Smooth muscle cell (in vitro differentiated cells): ENCODE data around the gene HOXD4. TPM values are rescaled to one million over a fixed set of nuclear protein-coding genes. Genes with fewer than 3 reads are reported as not detected.

Experiments used
- DNase-seq: peaks from one replicate; lab custom pipeline; 2025; ENCODE audit not compliant: unreplicated experiment; lab: John Stamatoyannopoulos, UW
- H2AFZ ChIP-seq: fragments of 200-600 bp; sonication (generic); 2 replicates; pipeline ENCODE4 v1.6.0; 2016; ENCODE audit warnings: antibody characterized with exemption, low read depth, mild to moderate bottlenecking
- H3F3A ChIP-seq: fragments of 200-600 bp; sonication (generic); 2 replicates; pipeline ENCODE4 v1.6.0; 2017; ENCODE audit warnings: antibody characterized with exemption, low read depth
- H3K27ac ChIP-seq: fragments of 200-600 bp; sonication (generic); 2 replicates; pipeline ENCODE4 v1.5.1; 2016; ENCODE audit warnings: low read depth, mild to moderate bottlenecking
- H3K27me3 ChIP-seq: fragments of 200-600 bp; sonication (generic); 2 replicates; pipeline ENCODE4 v1.6.1; 2016; ENCODE audit warnings: low read depth, mild to moderate bottlenecking
- H3K36me3 ChIP-seq: fragments of 200-600 bp; sonication (generic); 2 replicates; pipeline ENCODE4 v1.5.1; 2016; ENCODE audit warnings: low read depth
- H3K4me1 ChIP-seq: fragments of 200-600 bp; sonication (generic); 2 replicates; pipeline ENCODE4 v1.5.1; 2016; ENCODE audit warnings: low read depth
- H3K4me2 ChIP-seq: fragments of 200-600 bp; sonication (generic); 2 replicates; pipeline ENCODE4 v1.6.0; 2016; ENCODE audit warnings: mild to moderate bottlenecking
- H3K4me3 ChIP-seq: fragments of 200-600 bp; sonication (generic); 2 replicates; pipeline ENCODE4 v1.5.1; 2016; ENCODE audit warnings: mild to moderate bottlenecking
- H3K79me2 ChIP-seq: fragments of 200-600 bp; sonication (generic); 2 replicates; pipeline ENCODE4 v1.6.0; 2016; ENCODE audit warnings: low read depth, mild to moderate bottlenecking
- H3K9ac ChIP-seq: fragments of 200-600 bp; sonication (generic); 2 replicates; pipeline ENCODE4 v1.6.0; 2016; ENCODE audit warnings: low read depth
- H3K9me3 ChIP-seq: fragments of 200-600 bp; sonication (generic); replicated peaks from 2 replicates; pipeline ENCODE4 v1.5.1; 2016; ENCODE audit warnings: low read depth
- H4K20me1 ChIP-seq: fragments of 200-600 bp; sonication (generic); 2 replicates; pipeline ENCODE4 v1.6.0; 2016; ENCODE audit warnings: low read depth
- CTCF ChIP-seq: fragments of 200-600 bp; sonication (generic); IDR thresholded peaks from 2 replicates; pipeline ENCODE4 v1.5.1; 2017; ENCODE audit warnings: borderline replicate concordance, mild to moderate bottlenecking, antibody characterized with exemption; ENCODE audit not compliant: insufficient read depth, poor library complexity, severe bottlenecking
- WGBS: methylation state at CpG from one replicate; pipeline ENCODE4 v1.1.7; 2016; ENCODE audit warnings: low lambda C conversion rate; 5-methylcytosine and 5-hydroxymethylcytosine counted together
- polyA plus RNA-seq: library from polyadenylated mRNA; unstranded; fragments of >200 nt; fragmentation: Nextera tagmentation; extraction: Ambion mirVana; gene quantifications from 2 replicates; pipeline ENCODE4 v1.2.1, GENCODE V29; 2016
- total RNA-seq: library from RNA; depleted of rRNA; stranded (reverse); fragments of >200 nt; gene quantifications from 2 replicates; pipeline ENCODE4 v1.2.3, GENCODE V29; 2014

The HOXD4 gene
- total and polyA plus RNA-seq, 2 experiments from 2014 or later = not detected

- Histone ChIP-seq H3K4me1 (peaks cover 8% of the 10 kb centered on the region), H3K79me2 (no peaks in the 10 kb centered on the region), H3K9me3 (no peaks in the 10 kb centered on the region), H4K20me1 (no peaks in the 10 kb centered on the region), H3K4me3 (no peak overlapping the region), H3K27me3 (peaks cover 99% of the 10 kb centered on the region), H3K9ac (no peak overlapping the region), H3K4me2 (no peak overlapping the region), H3K36me3 (no peaks in the 10 kb centered on the region), H3K27ac (no peak overlapping the region), H3F3A (no peaks in the 10 kb centered on the region), H2AFZ (no peak overlapping the region)
- 83% methylated on average over 2 of the region's 2 CpGs for WGBS
- no peak for DNase-seq
- TF ChIP-seq CTCF = no peak
Measured at GRCh38 chr2:176186024-176186423, 34.7 kb downstream of the HOXD4 start.

- H3K4me1 ChIP-seq = peaks cover 8% of the 10 kb centered on the region
- peak overlapping the region; percentile 98 for H3K4me2 ChIP-seq
- WGBS = 9% methylated on average over 13 of the region's 13 CpGs
- no peak for DNase-seq
- peak overlapping the region; percentile 59 for H3K4me3 ChIP-seq
- H3K27ac ChIP-seq = no peak overlapping the region
- no peaks in the 10 kb centered on the region for H3K79me2 ChIP-seq
- peak overlapping the region; percentile 80 for H2AFZ ChIP-seq
- no peaks in the 10 kb centered on the region for H3F3A ChIP-seq
- H3K36me3 ChIP-seq = no peaks in the 10 kb centered on the region
- no peak for TF ChIP-seq CTCF
- H3K27me3 ChIP-seq = peaks cover 100% of the 10 kb centered on the region
- no peak overlapping the region for H3K9ac ChIP-seq
- no peaks in the 10 kb centered on the region for H4K20me1 ChIP-seq
- H3K9me3 ChIP-seq = no peaks in the 10 kb centered on the region
Measured at GRCh38 chr2:176187200-176187898, 36.0 kb downstream of the HOXD4 start.

- Histone ChIP-seq H3K9ac (no peak within 1 kb of the TSS), H3F3A (no peaks in the 10 kb centered on the region), H3K9me3 (no peaks in the 10 kb centered on the region), H3K4me3 (peak within 1 kb of the TSS; percentile 59), H3K27ac (no peak within 1 kb of the TSS), H3K79me2 (no peaks in the 10 kb centered on the region), H3K4me2 (peak within 1 kb of the TSS; percentile 98), H3K27me3 (peaks cover 100% of the 10 kb centered on the region), H2AFZ (peak within 1 kb of the TSS; percentile 80), H4K20me1 (no peaks in the 10 kb centered on the region), H3K4me1 (peaks cover 8% of the 10 kb centered on the region), H3K36me3 (no peaks in the 10 kb centered on the region)
- no peak for TF ChIP-seq CTCF
- WGBS = 2% methylated on average over 65 of the region's 68 CpGs
- no peak for DNase-seq
Measured at GRCh38 chr2:176187899-176188773, 36.8 kb downstream of the HOXD4 start, which contains the start of gene HOXD1. HOXD1 (plus strand) TSS chr2:176188668; CDS start chr2:176188802, 134 bp downstream.
